Islet of Langerhans (tissue), 1 donor: ENCODE data around the gene THAP5.
A peak's percentile ranks its signal among the peaks of the same experiment; 100 is the strongest.
"Not testable (repeated sequence)": the region's sequence is repeated elsewhere in the genome, so short reads cannot be mapped to it uniquely, and the experiment has no call there.

Experiments used
- FAIRE-seq: peaks from one replicate; lab custom pipeline; 2011; peaks lifted over from hg19 to GRCh38; lab: Jason Lieb, UNC

The THAP5 gene

DNA sequence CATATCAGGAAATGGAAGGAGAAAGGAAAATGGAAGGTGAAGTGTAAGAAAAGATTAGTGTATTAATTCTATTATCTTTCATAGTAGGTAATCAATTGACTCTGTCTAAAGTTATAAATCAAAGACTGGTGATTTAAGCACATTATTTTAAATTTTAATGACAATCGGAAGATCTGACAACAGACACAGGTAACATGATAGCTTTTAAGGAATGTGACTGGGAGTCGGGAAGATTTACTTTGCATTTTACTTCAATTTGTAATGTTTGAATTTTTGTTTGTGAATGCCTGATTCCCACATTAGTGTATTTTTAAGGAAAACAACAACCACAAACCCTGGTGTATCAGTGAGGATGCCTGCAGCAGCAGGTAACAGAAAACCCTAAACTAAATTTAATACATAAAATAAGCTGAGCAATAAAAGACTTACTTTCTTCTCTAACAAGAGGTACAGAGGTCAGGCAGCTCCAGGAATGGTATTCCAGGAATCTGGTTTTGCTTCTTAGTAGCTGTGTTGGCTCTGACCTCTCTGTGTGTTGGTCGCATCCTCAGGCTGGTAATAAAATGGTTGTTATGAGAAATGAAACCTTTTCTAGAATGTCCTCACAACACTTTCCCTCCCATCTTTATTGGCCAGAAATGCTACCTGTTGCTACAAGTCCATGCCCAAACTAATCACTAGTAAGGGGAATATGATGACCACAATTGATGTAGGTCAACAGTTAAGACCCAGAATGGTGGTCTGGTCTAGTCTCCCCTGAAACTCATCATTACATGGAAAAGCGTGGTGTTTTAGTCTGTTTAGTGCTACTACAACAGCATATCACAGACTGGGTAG lies 12.4 kb upstream of the THAP5 start:
- no peak for FAIRE-seq

DNA sequence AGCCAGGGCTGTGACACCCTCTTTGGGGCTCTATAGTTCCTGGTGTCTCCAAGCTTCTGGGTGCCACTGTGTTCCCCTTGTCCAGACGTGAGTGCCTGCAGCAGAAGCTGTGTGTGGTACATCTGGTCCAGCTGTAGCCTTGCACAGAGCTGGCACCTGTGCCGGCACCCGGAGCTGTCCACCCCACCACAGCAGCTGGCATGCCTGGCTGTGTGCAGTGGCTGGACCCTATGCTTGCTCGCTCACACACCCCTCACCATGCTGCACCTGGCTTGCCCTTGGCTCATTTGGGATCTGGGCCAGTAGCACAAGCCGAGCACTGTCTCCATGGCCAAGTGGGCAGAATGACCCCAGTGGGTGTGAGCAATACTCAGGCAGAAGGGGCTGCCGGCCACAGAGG lies 10.8 kb upstream of the THAP5 start:
- no peak for FAIRE-seq

GRCh38 chr7:108578937-108579336 lies 9.4 kb upstream of the THAP5 start:
- FAIRE-seq, result no peak

DNA sequence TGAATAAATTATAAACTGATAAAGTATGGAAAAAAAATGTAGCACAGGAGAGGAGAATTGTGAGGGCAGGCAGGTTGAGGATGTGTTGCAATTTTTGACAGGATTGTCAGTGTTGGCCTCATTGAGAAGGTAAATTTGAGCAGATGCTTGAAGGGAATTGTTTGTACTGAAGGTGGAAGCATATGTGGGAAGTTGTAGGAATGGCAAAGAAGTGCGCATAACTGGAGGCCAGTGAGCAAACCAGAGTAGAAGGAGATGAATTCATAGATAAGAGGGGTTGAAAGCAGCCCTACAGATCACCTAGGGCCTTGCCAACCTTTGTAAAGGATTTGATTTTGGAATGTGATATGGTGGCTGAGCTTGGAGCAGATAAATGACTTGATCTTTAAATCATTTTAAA lies 6.6 kb upstream of the THAP5 start:
- no peak for FAIRE-seq

- no peak for FAIRE-seq
Measured at GRCh38 chr7:108575156-108575555, 5.7 kb upstream of the THAP5 start.

DNA sequence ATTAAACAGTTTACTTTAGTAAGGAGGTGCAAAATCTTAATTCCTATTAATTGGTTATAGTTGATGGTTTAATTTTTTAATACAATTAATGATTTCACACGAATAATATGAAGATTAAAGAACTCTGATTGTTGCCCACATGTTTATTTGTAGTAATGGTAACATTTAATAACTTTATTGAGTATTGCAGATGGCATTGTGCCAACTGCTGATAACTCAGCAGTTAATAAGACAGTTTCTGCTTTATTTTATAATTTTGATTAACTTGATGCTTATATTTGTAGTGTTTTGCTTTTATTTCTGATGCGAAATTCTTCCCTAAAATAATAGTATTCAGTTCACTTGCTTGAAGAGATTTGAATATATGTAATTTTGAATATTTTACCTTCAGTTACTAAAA lies 3.0 kb upstream of the THAP5 start:
- FAIRE-seq, result no peak

GRCh38 chr7:108570146-108570755 lies 745 bp upstream of the THAP5 start:
- no peak for FAIRE-seq

GRCh38 chr7:108568801-108569380 lies 615 bp downstream of the THAP5 start:
- peak; percentile 51 for FAIRE-seq

DNA sequence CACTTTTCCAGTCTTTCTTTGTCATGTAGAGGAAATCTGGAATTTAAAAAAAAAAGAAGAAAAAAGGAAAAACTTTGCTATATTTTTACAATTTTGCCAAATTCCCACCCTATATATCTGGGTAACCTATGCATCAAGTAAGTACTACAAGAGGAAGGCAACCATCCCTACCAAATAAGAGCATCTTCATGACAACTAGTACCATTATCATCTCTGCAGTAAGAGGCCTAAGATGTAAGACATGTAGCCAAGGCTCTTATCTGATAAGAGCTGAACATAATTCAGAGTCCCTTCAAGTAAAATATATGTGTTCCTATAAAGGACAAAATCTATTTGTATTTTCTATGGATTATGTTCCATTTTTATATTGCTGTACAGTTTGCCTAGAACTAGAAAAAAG lies 3.5 kb downstream of the THAP5 start:
- FAIRE-seq, result no peak

DNA sequence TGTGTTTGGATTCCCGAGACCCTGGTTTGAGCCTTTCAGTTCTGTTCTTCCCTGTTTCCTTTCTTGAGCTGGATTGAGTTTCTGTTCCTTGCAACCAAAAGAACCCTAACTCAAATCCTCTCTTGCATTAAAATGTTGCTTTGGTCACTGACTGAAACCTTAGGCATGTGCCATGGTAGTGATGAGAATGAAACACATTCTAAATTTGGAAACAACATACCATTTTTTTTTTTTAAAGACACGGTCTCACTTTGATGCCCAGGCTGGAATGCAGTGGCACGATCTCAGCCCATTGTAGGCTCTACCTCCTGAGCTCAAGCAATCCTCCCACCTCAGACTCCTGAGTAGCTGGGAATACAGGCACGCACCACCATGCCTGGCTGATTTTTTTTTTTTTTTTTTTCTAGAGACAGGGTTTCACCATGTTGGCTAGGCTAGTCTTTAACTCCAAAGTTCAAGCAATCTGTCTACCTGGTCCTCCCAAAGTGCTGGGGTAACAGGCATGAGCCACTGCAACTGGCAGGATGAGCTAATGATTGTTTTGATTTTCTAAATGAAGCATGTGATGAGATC lies 8.4 kb downstream of the THAP5 start:
- FAIRE-seq, result no peak

DNA sequence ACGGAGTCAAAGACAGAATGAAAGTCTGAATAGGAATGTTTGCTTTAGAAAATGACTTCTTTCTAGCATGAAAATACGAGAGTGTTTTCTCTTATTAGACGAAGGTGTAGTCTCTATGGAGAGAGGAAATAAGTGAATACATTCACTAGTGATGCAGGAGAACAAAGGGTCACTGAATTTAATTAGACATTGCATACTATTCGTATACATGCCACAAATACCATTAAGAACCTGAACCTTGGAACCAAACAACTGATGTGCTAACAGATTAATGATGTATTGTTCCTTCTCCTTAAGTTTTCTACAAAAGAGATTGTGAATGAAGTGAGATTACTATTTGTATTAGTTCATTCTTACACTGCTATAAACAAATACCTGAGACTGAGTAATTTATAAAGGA lies 10.3 kb downstream of the THAP5 start:
- no peak for FAIRE-seq

DNA sequence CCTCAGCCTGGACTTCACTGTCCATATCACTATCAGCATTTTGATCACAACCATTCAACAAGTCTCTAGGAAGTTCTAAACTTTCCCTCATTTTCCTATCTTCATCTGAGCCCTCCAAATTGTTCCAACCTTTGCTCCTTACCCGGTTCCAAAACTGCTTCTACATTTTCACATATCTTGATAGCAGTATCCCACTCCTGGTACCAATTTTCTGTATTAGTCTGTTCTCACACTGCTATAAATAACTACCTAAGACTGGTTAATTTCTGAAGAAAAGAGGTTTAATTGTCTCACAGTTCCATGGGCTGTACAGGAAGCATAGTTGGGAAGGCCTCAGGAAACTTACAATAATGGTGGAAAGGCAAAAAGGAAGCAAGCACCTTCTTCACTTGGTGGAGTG lies 11.9 kb downstream of the THAP5 start:
- no peak for FAIRE-seq

DNA sequence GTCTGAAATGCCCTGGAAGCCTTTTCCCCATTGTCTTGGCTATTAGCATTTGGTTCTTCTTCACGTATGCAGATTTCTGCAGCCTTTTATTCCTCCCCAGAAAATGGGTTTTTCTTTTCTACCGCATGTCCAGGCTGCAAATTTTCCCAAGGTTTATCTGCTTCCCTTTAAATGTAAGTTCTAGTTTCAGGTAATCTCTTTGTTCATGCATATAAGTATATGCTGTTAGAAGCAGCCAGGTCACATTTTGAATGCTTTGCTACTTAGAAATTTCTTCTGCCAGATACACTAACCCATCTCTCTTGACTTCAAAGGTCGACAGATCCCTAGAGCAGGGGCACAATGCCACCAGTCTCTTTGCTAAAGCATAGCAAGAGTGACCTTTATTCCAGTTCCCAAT lies 12.3 kb downstream of the THAP5 start:
- FAIRE-seq, result no peak

- not testable (repeated sequence) for FAIRE-seq
Measured at GRCh38 chr7:108556665-108557064, 12.8 kb downstream of the THAP5 start.

DNA sequence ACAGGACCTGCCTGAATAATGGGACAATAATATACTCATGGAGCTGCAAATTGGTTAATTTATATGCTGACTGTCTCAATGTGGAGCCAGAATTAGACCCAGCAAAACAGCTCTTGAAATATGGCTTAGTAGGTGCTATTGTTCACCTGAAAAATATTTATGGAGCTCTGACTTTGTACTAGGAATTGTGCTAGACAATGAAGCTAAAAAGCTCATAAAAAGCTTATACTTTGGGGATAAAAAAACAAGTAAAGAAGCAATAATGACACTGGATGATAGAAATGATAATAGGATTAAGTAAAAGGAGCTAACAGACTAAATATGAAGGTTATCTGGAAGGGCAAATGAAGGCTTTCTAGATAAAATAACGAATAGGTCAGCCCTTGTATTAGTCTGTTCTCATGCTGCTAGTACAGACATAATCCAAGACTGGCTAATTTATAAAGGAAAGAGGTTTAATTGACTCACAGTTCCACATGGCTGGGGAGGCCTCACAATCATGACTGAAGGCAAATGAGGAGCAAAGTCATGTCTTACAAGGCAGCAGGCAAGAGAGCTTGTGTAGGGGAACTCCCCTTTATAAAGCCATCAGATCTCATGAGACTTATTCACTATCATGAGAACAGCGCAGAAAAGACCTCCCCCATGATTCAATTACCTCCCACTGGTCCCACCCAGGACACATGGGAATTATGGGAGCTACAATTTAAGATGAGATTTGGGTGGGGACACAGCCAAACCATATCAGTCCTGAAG lies 21.2 kb downstream of the THAP5 start:
- not testable (repeated sequence) for FAIRE-seq

DNA sequence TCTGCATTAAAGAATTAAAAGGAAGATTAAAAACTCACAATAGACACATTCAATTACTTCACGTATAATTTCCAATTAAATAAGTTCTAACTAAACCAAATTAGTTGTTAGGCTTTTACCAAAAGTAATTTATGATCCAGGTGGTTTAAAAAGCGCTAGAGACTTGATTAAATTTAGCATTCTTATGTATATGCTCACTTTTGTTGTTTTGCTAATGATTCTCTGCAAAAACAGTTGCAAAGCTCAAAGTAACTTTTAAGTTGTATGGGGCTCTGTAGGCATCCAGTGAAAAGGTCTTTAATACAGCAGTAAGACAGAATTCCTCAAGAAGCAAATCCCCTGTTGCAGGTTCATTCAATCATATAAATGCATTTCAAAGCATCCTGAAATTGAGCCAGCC lies 28.0 kb downstream of the THAP5 start:
- no peak for FAIRE-seq

- FAIRE-seq, result not testable (repeated sequence)
Measured at GRCh38 chr7:108538685-108539084, 30.8 kb downstream of the THAP5 start.

DNA sequence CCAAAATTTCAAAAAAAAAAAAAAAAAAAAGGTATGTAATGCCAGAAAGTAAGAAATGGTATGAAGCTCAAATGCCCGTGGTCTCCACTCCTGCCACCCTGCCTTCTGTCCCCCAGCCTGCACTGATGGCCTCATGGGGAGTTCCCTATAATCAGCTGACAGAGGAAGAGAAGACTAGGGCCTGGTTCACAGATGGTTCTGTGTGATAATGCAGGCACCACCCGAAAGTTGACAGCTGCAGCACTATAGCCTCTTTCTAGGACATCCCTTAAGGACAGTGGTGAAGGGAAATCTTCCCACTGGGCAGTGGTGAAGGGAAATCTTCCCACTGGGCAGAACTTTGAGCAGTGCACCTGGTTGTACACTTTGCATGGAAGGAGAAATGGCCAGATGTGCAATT lies 31.3 kb downstream of the THAP5 start:
- not testable (repeated sequence) for FAIRE-seq

DNA sequence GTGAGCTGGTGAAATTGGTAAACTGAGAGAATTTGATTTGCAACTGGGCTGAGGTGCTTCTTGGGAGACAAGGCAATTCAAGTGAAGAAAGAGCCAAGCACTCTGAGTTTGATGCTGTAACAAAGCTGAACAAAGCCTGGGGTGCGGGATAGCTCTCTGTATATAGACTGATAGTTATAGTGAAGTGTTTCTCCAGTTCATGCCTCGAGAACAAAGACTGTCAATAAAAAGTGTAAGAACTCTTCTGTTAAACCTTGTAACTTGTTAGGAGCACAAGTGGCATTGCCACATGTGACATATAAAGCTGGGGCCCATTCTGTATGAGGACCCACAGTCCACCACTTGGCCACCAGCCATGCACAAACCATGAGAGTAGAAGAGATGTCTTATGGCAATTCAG lies 32.3 kb downstream of the THAP5 start:
- no peak for FAIRE-seq

- no peak for FAIRE-seq
Measured at GRCh38 chr7:108535744-108536143, 33.8 kb downstream of the THAP5 start.

DNA sequence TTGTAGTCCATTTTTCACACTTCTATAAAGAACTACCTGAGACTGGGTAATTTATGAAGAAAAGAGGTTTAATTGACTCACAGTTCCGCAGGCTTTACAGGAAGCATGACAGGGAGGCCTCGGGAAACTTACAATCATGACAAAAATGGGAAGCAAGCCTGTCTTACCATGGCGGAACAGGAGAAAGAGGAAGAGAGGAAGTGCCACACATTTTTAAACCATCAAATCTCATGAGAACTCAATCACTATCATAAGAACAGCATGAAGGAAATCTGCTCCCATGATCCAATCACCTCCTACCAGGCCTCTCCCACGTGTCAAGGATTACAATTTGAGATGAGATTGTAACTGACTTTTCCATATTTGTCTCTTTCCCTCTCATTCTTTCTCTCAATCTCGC lies 34.2 kb downstream of the THAP5 start:
- no peak for FAIRE-seq

GRCh38 chr7:108533712-108534111 lies 35.8 kb downstream of the THAP5 start:
- FAIRE-seq, result no peak

DNA sequence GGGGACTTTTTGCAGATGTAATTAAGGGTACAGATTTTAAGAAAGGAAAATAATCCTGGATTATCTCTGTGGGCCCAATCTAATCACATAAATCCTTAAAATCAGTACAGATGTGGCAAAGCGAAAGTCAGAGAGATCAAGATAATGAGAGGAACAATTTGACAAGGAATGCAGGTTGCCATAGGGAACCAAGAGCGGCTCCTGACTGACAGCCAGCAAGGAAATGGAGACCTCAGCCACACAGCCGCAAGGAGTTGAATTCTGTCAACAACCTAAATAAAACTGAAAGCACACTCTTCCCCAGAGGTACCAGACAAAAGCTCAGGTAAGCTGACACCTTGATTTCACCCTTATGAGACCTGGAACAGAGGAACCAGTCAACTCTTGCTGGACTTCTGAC lies 40.2 kb downstream of the THAP5 start:
- FAIRE-seq, result no peak
